ENCODE results near the gene TSHZ2. TPM values are rescaled to one million over a fixed set of nuclear protein-coding genes. Genes with fewer than 3 reads are reported as not detected.
"Not testable (repeated sequence)": the region's sequence is repeated elsewhere in the genome, so short reads cannot be mapped to it uniquely, and the experiment has no call there.

The TSHZ2 gene
- polyA plus RNA-seq, 1 donor = 10.7 TPM

GRCh38 chr20:53023732-53024520 is 51.8 kb downstream of the TSHZ2 start:
- Histone ChIP-seq H3K27ac (ENCODE audit: low read length) (no peak overlapping the region), H3K4me1 (ENCODE audit: control insufficient read depth, insufficient read depth, low read length) (no peaks in the 10 kb centered on the region)
- WGBS (ENCODE audit: insufficient coverage, low lambda C conversion rate) = 20% methylated on average over 1 of the region's 5 CpGs

GRCh38 chr20:53024653-53025052 is 52.5 kb downstream of the TSHZ2 start:
- WGBS (ENCODE audit: insufficient coverage, low lambda C conversion rate) = 100% methylated on average over 2 of the region's 5 CpGs
- DNase-seq; H3K4me1 ChIP-seq (ENCODE audit: control insufficient read depth, insufficient read depth, low read length); H3K9me3 ChIP-seq (ENCODE audit: control insufficient read depth, low read depth, low read length); H3K36me3 ChIP-seq (ENCODE audit: control insufficient read depth, insufficient read depth, low read length); H3K27me3 ChIP-seq (ENCODE audit: control insufficient read depth, insufficient read depth, low read length); H3K27ac ChIP-seq (ENCODE audit: low read length); H3K4me3 ChIP-seq (ENCODE audit: low read length): not testable (repeated sequence)

More at GRCh38 chr20:53023732-53024520, 51.8 kb downstream of the TSHZ2 start:
- Histone ChIP-seq H3K9me3 (ENCODE audit: control insufficient read depth, low read depth, low read length) (no peaks in the 10 kb centered on the region), H3K36me3 (ENCODE audit: control insufficient read depth, insufficient read depth, low read length) (no peaks in the 10 kb centered on the region), H3K27me3 (ENCODE audit: control insufficient read depth, insufficient read depth, low read length) (no peaks in the 10 kb centered on the region), H3K4me3 (ENCODE audit: low read length) (no peak overlapping the region)
- DNase-seq = no peak

GRCh38 chr20:53027089-53027488 is 54.9 kb downstream of the TSHZ2 start:
- Histone ChIP-seq H3K27ac (ENCODE audit: low read length) (no peak overlapping the region), H3K36me3 (ENCODE audit: control insufficient read depth, insufficient read depth, low read length) (no peaks in the 10 kb centered on the region), H3K27me3 (ENCODE audit: control insufficient read depth, insufficient read depth, low read length) (no peaks in the 10 kb centered on the region)

GRCh38 chr20:53028337-53029007 is 56.3 kb downstream of the TSHZ2 start:
- H3K4me1 ChIP-seq (ENCODE audit: control insufficient read depth, insufficient read depth, low read length) = no peaks in the 10 kb centered on the region
- no peaks in the 10 kb centered on the region for H3K36me3 ChIP-seq (ENCODE audit: control insufficient read depth, insufficient read depth, low read length)
- DNase-seq = no peak
- no peak overlapping the region for H3K4me3 ChIP-seq (ENCODE audit: low read length)
- no peaks in the 10 kb centered on the region for H3K27me3 ChIP-seq (ENCODE audit: control insufficient read depth, insufficient read depth, low read length)
- H3K27ac ChIP-seq (ENCODE audit: low read length) = no peak overlapping the region
- WGBS (ENCODE audit: insufficient coverage, low lambda C conversion rate) = no CpG with 5 or more reads among the region's 6 CpGs
- H3K9me3 ChIP-seq (ENCODE audit: control insufficient read depth, low read depth, low read length) = no peaks in the 10 kb centered on the region

More at GRCh38 chr20:53027089-53027488, 54.9 kb downstream of the TSHZ2 start:
- H3K9me3 ChIP-seq (ENCODE audit: control insufficient read depth, low read depth, low read length) = no peaks in the 10 kb centered on the region
- no peak for DNase-seq
- no peak overlapping the region for H3K4me3 ChIP-seq (ENCODE audit: low read length)
- no peaks in the 10 kb centered on the region for H3K4me1 ChIP-seq (ENCODE audit: control insufficient read depth, insufficient read depth, low read length)

GRCh38 chr20:53030061-53030460 is 57.9 kb downstream of the TSHZ2 start:
- H3K9me3 ChIP-seq (ENCODE audit: control insufficient read depth, low read depth, low read length) = no peaks in the 10 kb centered on the region
- H3K27ac ChIP-seq (ENCODE audit: low read length) = no peak overlapping the region
- no peaks in the 10 kb centered on the region for H3K36me3 ChIP-seq (ENCODE audit: control insufficient read depth, insufficient read depth, low read length)
- DNase-seq = no peak
- H3K27me3 ChIP-seq (ENCODE audit: control insufficient read depth, insufficient read depth, low read length) = no peaks in the 10 kb centered on the region
- no peak overlapping the region for H3K4me3 ChIP-seq (ENCODE audit: low read length)
- WGBS (ENCODE audit: insufficient coverage, low lambda C conversion rate) = 80% methylated on average over 1 of the region's 3 CpGs
- H3K4me1 ChIP-seq (ENCODE audit: control insufficient read depth, insufficient read depth, low read length) = no peaks in the 10 kb centered on the region

- Histone ChIP-seq H3K27ac (ENCODE audit: low read length) (no peak overlapping the region), H3K9me3 (ENCODE audit: control insufficient read depth, low read depth, low read length) (no peaks in the 10 kb centered on the region), H3K27me3 (ENCODE audit: control insufficient read depth, insufficient read depth, low read length) (no peaks in the 10 kb centered on the region), H3K4me1 (ENCODE audit: control insufficient read depth, insufficient read depth, low read length) (no peaks in the 10 kb centered on the region), H3K4me3 (ENCODE audit: low read length) (no peak overlapping the region), H3K36me3 (ENCODE audit: control insufficient read depth, insufficient read depth, low read length) (no peaks in the 10 kb centered on the region)
- WGBS (ENCODE audit: insufficient coverage, low lambda C conversion rate) = 30% methylated on average over 2 of the region's 11 CpGs
- DNase-seq = no peak
Observed at GRCh38 chr20:53032046-53032445, 59.9 kb downstream of the TSHZ2 start.

GRCh38 chr20:53032478-53032932 is 60.3 kb downstream of the TSHZ2 start:
- WGBS (ENCODE audit: insufficient coverage, low lambda C conversion rate) = no CpG with 5 or more reads among the region's 5 CpGs
- H3K36me3 ChIP-seq (ENCODE audit: control insufficient read depth, insufficient read depth, low read length) = no peaks in the 10 kb centered on the region
- no peaks in the 10 kb centered on the region for H3K4me1 ChIP-seq (ENCODE audit: control insufficient read depth, insufficient read depth, low read length)
- no peak for DNase-seq
- no peaks in the 10 kb centered on the region for H3K9me3 ChIP-seq (ENCODE audit: control insufficient read depth, low read depth, low read length)
- H3K27ac ChIP-seq (ENCODE audit: low read length) = no peak overlapping the region
- H3K4me3 ChIP-seq (ENCODE audit: low read length) = no peak overlapping the region
- H3K27me3 ChIP-seq (ENCODE audit: control insufficient read depth, insufficient read depth, low read length) = no peaks in the 10 kb centered on the region

- H3K9me3 ChIP-seq (ENCODE audit: control insufficient read depth, low read depth, low read length) = no peaks in the 10 kb centered on the region
- H3K4me1 ChIP-seq (ENCODE audit: control insufficient read depth, insufficient read depth, low read length) = no peaks in the 10 kb centered on the region
- no peak overlapping the region for H3K27ac ChIP-seq (ENCODE audit: low read length)
- 100% methylated on average over 1 of the region's 6 CpGs for WGBS (ENCODE audit: insufficient coverage, low lambda C conversion rate)
- no peaks in the 10 kb centered on the region for H3K36me3 ChIP-seq (ENCODE audit: control insufficient read depth, insufficient read depth, low read length)
- no peaks in the 10 kb centered on the region for H3K27me3 ChIP-seq (ENCODE audit: control insufficient read depth, insufficient read depth, low read length)
- H3K4me3 ChIP-seq (ENCODE audit: low read length) = no peak overlapping the region
- no peak for DNase-seq
Observed at GRCh38 chr20:53033176-53033575, 61.0 kb downstream of the TSHZ2 start.

GRCh38 chr20:53034899-53035298 is 62.7 kb downstream of the TSHZ2 start:
- H3K27ac ChIP-seq (ENCODE audit: low read length) = no peak overlapping the region
- H3K36me3 ChIP-seq (ENCODE audit: control insufficient read depth, insufficient read depth, low read length) = no peaks in the 10 kb centered on the region
- WGBS (ENCODE audit: insufficient coverage, low lambda C conversion rate) = no CpG with 5 or more reads among the region's 3 CpGs
- no peak for DNase-seq
- H3K9me3 ChIP-seq (ENCODE audit: control insufficient read depth, low read depth, low read length) = no peaks in the 10 kb centered on the region
- H3K4me1 ChIP-seq (ENCODE audit: control insufficient read depth, insufficient read depth, low read length) = no peaks in the 10 kb centered on the region
- H3K4me3 ChIP-seq (ENCODE audit: low read length) = no peak overlapping the region
- H3K27me3 ChIP-seq (ENCODE audit: control insufficient read depth, insufficient read depth, low read length) = no peaks in the 10 kb centered on the region

- Histone ChIP-seq H3K27me3 (ENCODE audit: control insufficient read depth, insufficient read depth, low read length) (no peaks in the 10 kb centered on the region), H3K9me3 (ENCODE audit: control insufficient read depth, low read depth, low read length) (no peaks in the 10 kb centered on the region), H3K36me3 (ENCODE audit: control insufficient read depth, insufficient read depth, low read length) (no peaks in the 10 kb centered on the region), H3K27ac (ENCODE audit: low read length) (no peak overlapping the region), H3K4me3 (ENCODE audit: low read length) (no peak overlapping the region), H3K4me1 (ENCODE audit: control insufficient read depth, insufficient read depth, low read length) (no peaks in the 10 kb centered on the region)
- DNase-seq = no peak
- 100% methylated on average over 1 of the region's 8 CpGs for WGBS (ENCODE audit: insufficient coverage, low lambda C conversion rate)
Observed at GRCh38 chr20:53036992-53037391, 64.8 kb downstream of the TSHZ2 start.

Data from large intestine (tissue), 3 donors.